ENCODE results near the gene ZNF79.
"Not testable (repeated sequence)": the region's sequence is repeated elsewhere in the genome, so short reads cannot be mapped to it uniquely, and the experiment has no call there.

The ZNF79 gene

GRCh38 chr9:127458921-127459320 is 34.7 kb downstream of the ZNF79 start:
- DNase-seq = no peak

GRCh38 chr9:127463382-127463781 is 39.2 kb downstream of the ZNF79 start:
- no peak for DNase-seq

GRCh38 chr9:127463911-127464310 is 39.7 kb downstream of the ZNF79 start:
- DNase-seq = no peak

DNA sequence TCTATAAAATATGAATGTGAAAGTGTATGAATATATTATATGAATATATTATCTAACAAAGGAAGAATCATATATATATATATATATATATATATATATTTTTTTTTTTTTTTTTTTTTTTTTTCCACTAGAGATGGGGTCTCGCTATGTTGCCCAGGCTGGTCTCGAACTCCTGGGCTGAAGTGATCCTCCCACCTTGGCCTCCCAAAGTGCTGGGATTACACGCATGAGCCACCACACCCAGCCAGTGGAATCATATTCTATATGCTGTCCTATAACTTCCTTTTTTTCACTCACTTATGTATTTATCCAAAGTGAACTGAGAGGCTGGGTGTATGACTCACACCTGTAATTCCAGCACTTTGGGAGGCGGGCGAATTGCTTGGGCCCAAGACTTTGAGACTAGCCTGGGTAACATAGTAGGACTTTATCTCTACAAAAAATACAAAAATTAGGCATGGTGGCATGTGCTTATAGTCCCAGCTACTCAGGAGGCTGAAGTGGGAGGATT is 42.3 kb downstream of the ZNF79 start:
- DNase-seq = not testable (repeated sequence)

DNA sequence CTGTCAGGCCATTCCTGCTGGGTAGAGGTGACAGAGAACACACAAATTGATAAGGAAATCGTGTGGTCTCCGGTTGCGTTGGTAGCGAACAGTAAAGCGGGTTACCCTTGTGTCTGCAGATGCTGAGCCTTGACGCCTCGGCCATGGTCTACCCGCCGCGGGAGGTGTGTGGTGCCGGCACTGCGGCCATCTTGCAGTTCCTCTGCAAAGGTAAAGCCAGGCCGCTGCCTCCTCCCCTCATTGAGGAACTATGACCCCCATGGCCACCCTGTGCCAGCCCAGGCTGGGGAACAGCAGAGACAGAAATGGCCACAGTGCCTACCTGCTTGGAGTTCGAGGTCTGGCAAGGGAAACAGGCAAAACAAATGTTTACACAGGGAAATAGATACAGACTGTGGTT is 43.4 kb downstream of the ZNF79 start:
- no peak for DNase-seq

DNA sequence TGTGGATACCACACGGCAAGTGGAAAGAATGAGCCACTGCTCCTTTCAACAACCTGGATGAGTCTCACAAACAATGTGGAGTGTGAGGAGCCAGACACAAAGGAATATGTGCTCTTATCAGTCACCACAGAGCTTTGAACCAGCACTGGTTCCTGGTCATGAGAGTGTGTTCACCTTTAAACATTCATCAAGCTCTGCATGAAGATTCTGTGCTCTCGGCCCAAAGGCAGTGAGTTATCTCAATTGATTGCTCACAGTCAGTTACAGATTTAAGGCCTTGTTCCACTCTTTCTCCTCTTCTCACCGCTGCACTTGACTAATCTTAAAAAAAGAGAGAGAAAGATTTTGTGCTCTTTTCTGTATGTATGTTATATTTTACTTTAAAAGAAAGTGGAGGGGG is 46.5 kb downstream of the ZNF79 start:
- no peak for DNase-seq

- DNase-seq = no peak
These were observed 49.3 kb downstream of the ZNF79 start for GRCh38 chr9:127473501-127473900.

DNA sequence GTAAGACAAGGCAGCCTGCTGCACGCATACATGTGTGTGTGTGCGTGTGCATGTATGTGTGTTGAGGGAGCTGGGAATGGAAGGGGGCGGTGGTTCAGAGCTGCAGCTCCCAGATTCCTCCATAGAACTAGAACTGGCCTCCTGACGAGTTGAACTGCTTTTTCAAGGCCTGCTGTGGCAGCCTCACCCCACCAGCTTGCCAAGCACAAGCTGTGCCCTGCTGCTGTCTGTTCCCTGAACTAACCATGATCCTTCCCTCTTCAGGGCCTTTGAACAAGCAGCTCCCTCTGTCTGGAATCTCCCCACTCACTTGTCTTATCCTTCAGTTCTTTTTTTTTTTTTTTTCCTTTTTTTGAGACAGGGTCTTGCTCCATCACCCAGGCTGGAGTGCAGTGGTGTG is 49.8 kb downstream of the ZNF79 start:
- no peak for DNase-seq

GRCh38 chr9:127474592-127474991 is 50.4 kb downstream of the ZNF79 start:
- DNase-seq = no peak

GRCh38 chr9:127479507-127480081 is 55.4 kb downstream of the ZNF79 start:
- DNase-seq = no peak

DNA sequence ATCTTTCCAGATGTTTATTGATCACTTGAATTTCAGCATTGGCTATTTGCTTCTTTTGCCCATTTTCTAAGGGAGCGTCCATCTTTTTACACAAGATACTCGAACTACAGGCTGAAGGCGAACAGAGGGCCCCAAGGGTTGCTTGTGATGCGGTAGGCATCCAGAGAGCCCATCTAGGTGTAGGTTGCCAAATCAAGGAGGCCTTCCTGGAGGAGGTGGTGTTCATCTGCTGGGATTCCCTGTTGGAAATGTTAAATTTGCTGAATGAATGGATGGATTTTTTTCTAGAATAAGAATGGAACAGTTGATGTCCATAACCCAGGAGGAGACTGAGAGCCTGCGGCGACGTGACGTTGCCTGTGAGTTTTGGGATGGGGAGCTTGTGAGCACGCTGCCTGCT is 58.5 kb downstream of the ZNF79 start:
- DNase-seq = no peak

- DNase-seq = no peak
These were observed 61.8 kb downstream of the ZNF79 start for GRCh38 chr9:127485995-127486394.

- DNase-seq = no peak
These were observed 64.8 kb downstream of the ZNF79 start for GRCh38 chr9:127488946-127489345.

DNA sequence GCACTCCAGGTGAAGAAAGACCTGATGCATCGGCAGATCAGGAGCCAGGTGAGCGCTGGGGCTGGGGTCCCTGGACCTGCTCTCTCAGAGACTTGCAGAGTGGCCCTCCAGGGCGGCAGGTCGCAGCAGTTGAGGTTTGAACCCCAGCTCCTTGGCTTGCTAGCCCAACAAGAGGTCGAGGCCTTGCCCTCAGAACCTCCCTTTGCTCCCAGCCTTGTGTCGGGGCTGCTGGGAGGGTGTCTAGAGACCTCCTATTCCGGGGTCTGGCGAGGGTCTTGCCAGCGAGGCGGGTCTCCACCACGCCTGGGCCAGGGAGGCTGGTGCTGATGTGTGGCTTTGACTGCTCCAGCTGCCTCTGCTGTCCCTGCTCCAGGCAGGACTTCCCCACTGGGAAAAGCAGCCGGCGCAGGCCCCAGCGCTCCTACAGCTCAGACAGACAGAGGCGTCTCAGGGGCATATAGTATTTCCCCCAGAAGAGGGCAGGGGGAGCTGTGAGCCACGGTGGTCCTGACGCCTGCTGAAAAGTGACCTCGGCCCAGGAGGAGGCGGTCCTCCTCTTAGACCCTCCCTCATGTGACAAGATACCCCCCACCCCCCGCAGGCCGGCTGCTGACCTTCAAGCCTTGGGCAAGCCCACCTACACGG is 65.4 kb downstream of the ZNF79 start:
- DNase-seq = no peak

- no peak for DNase-seq
These were observed 66.5 kb downstream of the ZNF79 start for GRCh38 chr9:127490535-127491230.

GRCh38 chr9:127491516-127491915 is 67.3 kb downstream of the ZNF79 start:
- no peak for DNase-seq

- no peak for DNase-seq
These were observed 68.4 kb downstream of the ZNF79 start for GRCh38 chr9:127492616-127493015.

DNA sequence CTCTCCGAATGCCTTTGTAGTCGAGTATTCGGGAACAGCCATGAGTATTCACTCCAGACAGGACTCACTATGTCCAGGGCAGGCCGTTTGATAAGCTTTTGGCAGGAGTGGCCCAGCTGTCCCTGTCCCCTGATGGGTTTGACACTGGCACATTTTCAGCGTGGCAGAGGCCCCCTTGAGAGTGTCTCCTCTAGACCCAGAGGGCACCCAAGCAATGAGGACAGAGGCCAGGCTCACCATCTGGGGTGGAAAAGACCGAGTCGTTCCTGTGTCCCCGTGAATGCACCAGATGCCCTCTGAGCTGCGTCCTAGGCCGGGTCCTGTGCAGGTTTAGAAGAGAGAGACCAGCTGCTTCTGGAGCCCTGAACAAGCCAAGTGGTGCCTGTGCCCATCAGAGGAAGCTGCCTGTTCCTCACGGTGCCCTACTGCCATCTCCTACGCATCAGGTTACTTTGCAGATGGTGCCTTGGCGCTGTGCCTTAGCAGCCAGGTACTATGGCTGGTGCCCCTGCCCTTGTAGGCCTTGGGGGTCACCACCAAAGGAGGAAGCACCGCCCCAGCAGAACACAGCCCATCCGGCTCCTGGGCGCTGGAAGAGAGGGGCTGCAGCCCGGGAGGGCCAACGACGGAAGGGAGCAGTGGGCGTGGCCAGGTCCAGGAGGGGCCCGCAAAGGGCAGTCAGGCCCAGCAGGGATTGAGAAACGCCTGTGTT is 69.6 kb downstream of the ZNF79 start:
- no peak for DNase-seq

DNA sequence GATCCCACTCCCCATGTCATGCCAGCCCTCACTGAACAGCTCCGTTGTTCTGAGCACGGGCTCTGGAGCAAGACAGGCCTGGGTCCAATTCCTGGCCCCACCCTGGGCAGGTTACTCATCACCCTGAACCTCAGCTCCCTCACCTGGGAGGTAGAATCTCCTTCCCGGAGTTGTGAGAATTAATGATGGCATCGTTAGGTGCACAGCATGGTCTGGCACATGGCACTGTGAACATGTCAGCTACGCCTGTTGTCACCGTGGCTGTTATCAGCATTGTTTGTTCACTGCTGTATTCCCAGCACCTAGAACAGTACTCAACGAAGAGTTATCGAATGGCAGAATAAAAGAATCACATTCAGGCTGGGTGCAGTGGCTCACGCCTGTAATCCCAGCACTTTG is 70.1 kb downstream of the ZNF79 start:
- no peak for DNase-seq
